Choroid plexus epithelial cell (primary cell): ENCODE results near the gene NGB.
"Not testable (repeated sequence)": the region's sequence is repeated elsewhere in the genome, so short reads cannot be mapped to it uniquely, and the experiment has no call there.

Source experiments
- DNase-seq: peaks from one replicate; pipeline ENCODE4 v3.0.0-alpha.2; 2010; ENCODE audit warnings: low read depth
- H3K4me3 ChIP-seq: 2 replicates; pipeline ENCODE4 v1.5.1; 2011; ENCODE audit warnings: low read depth, mild to moderate bottlenecking, control low read depth, low read length, moderate library complexity
- TF ChIP-seq, protein P1 (sequence below): conservative IDR thresholded peaks from 2 replicates; pipeline ENCODE4 v1.5.1; 2011; ENCODE audit warnings: low read depth, mild to moderate bottlenecking, control low read depth, inconsistent platforms, low read length, moderate library complexity

Gene NGB

DNA sequence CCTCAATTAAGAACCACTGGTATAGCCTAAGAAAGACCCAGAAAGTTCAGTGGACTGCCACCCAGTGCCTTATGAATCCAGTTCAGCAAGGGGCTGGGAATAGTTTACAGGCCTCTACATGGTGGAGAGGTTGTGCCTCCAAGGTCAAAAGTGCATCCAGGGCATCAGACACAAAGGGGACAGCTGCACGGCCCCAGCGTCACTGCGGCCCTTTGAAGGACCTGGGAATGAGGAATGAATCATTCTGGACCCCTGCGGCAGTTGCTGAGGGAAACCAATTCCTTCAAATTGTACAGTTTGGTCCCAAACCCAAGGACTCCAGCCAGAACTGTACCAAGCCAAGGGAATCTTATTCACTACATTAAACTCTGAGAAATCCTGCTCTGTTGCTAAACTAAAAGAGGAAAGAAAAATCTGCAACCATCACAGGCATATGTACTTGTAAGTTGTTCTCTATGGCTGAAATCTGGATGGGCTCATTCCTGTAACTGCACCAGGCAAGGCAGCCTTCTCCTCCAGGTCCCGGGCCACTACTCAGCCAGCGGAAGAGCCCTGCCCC is 10.9 kb upstream of the NGB start:
- TF ChIP-seq, protein P1, sequence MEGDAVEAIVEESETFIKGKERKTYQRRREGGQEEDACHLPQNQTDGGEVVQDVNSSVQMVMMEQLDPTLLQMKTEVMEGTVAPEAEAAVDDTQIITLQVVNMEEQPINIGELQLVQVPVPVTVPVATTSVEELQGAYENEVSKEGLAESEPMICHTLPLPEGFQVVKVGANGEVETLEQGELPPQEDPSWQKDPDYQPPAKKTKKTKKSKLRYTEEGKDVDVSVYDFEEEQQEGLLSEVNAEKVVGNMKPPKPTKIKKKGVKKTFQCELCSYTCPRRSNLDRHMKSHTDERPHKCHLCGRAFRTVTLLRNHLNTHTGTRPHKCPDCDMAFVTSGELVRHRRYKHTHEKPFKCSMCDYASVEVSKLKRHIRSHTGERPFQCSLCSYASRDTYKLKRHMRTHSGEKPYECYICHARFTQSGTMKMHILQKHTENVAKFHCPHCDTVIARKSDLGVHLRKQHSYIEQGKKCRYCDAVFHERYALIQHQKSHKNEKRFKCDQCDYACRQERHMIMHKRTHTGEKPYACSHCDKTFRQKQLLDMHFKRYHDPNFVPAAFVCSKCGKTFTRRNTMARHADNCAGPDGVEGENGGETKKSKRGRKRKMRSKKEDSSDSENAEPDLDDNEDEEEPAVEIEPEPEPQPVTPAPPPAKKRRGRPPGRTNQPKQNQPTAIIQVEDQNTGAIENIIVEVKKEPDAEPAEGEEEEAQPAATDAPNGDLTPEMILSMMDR, result no peak
- DNase-seq, result no peak
- no peak overlapping the region for H3K4me3 ChIP-seq

DNA sequence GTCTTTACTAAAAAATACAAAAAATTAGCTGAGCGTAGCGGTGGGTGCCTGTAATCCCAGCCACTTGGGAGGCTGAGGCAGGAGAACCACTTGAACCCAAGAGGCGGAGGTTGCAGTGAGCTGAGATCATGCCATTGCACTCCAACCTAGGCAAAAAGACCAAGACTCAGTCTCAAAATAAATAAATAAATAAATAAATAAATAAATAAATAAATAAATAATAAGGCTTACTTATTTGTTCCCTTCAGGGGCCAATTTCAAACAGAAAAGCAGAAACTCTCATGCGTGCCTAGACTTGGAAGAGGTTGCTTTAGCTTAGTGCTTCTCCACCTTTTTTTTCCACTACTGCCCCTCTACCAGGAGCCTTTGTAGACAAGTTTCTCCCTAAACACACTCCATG is 9.9 kb upstream of the NGB start:
- DNase-seq, H3K4me3 ChIP-seq: not testable (repeated sequence)

DNA sequence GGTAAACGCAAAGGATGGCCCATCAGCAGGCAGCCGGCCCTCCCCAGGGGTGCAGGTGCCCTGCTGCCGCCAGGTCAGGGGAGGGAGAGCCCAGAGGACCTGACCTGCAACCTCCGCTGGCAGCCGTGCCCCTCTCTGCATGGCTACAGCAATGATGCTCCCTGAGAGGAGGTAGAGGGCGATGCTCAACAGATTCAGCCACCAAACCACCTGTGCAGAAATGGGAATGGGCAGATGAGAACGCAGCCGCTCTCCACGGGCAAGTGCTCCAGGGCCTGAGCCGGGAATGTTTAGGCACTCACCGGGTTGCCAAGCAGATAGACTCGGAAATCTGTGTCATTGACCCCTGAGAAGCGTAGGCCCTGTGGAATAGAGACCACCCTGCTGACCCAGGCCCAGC is 8.7 kb upstream of the NGB start:
- H3K4me3 ChIP-seq, result no peak overlapping the region
- no peak for DNase-seq
- TF ChIP-seq, protein P1, result no peak

DNA sequence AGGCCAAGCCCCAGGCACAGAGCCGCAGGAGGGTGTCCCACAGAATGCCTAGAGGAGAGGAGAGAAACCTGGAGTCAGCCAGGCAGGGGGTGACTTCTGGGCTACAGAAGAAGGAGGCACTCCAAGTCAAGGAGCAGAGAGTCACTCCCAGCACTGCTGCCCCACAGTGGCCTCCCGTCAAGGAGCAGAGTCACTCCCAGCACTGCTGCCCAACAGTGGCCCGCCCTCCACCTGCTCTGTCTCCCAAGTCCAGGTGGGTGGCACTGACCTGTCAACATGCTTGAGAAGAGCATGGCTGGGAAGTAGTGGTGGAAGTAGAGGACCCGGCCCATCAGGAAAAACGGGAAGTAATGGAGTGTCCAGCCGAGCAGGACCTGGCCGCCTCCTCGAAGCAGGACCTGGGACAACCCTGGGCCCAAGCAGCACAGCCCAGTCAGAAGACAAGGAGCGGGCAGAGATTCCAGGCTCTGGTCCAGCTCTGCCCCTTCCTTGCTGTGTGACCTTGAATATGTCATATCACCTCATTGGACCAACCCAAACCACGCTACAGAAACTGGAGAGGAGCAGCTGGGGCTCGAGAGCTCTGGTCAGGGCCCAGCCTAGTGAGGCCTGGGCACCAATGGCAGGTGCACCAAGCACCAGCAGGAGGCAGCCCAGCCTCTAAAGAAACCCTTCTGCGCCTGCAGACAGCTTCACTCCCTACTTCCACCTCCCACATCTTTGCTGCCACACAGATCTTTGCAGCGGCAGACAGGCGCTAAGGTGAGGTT is 7.6 kb upstream of the NGB start:
- H3K4me3 ChIP-seq, result no peak overlapping the region
- no peak for DNase-seq
- TF ChIP-seq, protein P1, result peak; percentile 12

DNA sequence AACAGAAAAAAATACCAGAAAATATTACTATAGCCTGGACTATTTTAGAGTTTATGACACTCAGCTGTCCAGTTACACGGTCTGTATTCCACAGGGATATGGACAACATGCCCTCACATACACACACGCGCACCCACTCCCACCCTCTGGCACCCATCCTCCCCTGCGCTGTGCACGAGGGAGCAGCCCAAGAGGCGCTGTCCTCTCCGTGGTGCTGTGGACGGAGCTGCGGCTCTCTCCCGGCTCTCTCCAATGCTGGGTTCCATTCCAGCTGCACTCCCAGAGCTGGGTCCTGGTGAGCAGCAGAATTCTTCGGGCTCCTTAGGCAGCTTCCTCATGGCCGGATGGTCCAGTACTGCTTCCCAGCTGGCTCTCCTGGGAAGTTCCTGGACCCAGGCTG is 6.0 kb upstream of the NGB start:
- TF ChIP-seq, protein P1, result no peak
- DNase-seq, result no peak
- H3K4me3 ChIP-seq, result no peak overlapping the region

DNA sequence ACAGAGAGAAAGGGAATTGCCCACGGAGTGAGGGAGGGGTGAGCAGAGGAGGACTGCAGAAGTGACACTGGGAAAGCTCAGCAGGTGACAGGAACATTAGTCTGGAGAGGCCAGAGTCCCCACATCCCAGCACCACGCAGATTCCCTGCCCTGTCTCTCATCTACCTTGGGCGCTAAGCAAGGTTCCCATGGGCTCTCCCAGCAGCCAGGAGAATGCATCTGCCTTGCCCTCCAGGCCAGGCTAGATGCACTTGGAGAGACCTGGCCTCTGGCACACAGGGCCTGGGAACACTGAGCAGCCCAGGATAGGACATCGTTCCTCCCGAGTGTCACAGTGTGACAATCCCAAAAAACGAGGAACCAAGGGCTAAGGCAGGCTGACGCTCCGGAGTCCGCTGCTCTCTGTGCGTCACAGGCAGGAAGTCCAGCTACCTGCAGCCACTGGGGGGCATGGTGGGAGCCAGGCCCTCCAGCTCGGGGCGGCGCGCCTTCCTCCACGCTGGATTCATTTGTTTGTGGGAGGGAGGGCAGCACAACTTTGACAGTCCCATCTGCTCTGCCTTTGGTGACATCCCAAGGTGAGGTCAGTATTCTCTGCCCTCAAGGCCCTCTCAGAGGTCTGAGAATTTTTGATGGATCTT is 5.4 kb upstream of the NGB start:
- TF ChIP-seq, protein P1, result no peak
- no peak for DNase-seq
- H3K4me3 ChIP-seq, result no peak overlapping the region

DNA sequence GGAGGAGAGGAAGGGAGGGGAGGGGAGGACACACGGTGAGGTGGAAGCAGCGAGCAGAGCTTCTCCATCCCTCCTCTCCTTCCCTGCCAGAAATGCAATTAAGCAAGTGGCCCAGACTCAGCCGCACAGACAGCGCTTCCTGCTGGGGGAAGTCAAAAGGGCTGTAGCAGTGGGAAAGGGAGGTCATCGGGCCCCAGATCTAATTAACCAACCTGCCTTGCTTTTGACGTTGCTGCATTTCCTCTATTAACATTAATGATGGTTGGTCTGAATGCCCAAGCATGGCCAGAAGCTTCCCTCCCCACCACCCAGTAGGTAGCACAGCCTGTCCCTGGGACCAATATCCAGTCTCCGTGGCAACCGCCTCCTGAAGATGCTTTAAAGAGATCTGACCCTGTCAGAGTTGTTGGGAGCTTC is 4.6 kb upstream of the NGB start:
- TF ChIP-seq, protein P1, result peak; percentile 18
- no peak for DNase-seq
- H3K4me3 ChIP-seq, result no peak overlapping the region
